B cell (primary cell): ENCODE results near the gene KMT2D. TPM values are rescaled to one million over a fixed set of nuclear protein-coding genes. Genes with fewer than 3 reads are reported as not detected.

Experiments
- ATAC-seq: fragments of 200-7000 bp; cut with Tn5 transposase; one replicate; pipeline ENCODE4 v1.10.0; 2021; ENCODE audit warnings: low read depth, mild to moderate bottlenecking, moderate number of reproducible peaks, moderate library complexity
- CTCF ChIA-PET: fragments of 350-600 bp; sonication (Branson Sonifier 250); formaldehyde crosslinking; loops from one replicate; lab custom pipeline; 2021; ENCODE audit warnings: antibody characterized with exemption, inconsistent platforms; lab: Charles Lee
- POLR2A ChIA-PET: fragments of 350-600 bp; sonication (Branson Sonifier 250); formaldehyde crosslinking; loops from one replicate; lab custom pipeline; 2021; ENCODE audit warnings: antibody characterized with exemption; lab: Charles Lee
- DNase-seq: peaks from one replicate; pipeline ENCODE4 v3.0.0; 2013
- H2AFZ ChIP-seq: 2 replicates; pipeline ENCODE4 v1.6.1; 2012; ENCODE audit warnings: mild to moderate bottlenecking, low read depth, low read length; ENCODE audit not compliant: insufficient read depth, poor library complexity, severe bottlenecking
- H3K27ac ChIP-seq, 2 donors: 1 replicate in 1 of 2; 2 replicates in 1 of 2; pipeline ENCODE4 v1.5.1; 2012 to 2013; ENCODE audit warnings: low read length in 2 of 2, mild to moderate bottlenecking in 2 of 2, moderate library complexity in 1 of 2
- H3K27me3 ChIP-seq, 4 experiments: fragments of 200-600 bp in 1 of 4; sonication (generic) in 1 of 4; replicated peaks in 1 of 4; 1 replicate in 2 of 4; 2 replicates in 2 of 4; pipeline versions ENCODE4 v1.6.1 to v1.7.0; 2013 to 2016; ENCODE audit warnings: low read length in 3 of 4, mild to moderate bottlenecking in 2 of 4, mixed read lengths in 1 of 4, moderate library complexity in 1 of 4; ENCODE audit not compliant: insufficient read depth in 4 of 4, control insufficient read depth in 3 of 4; ENCODE audit errors: control extremely low read depth in 1 of 4
- H3K36me3 ChIP-seq, 2 experiments: replicated peaks in 1 of 2; 1 replicate in 1 of 2; 2 replicates in 1 of 2; pipeline versions ENCODE4 v1.6.1 to v1.7.1; 2013; ENCODE audit warnings: low read length in 1 of 2; ENCODE audit not compliant: insufficient read depth in 2 of 2, control insufficient read depth in 1 of 2; ENCODE audit errors: control extremely low read depth in 1 of 2, extremely low read depth in 1 of 2
- H3K4me1 ChIP-seq, 2 donors: fragments of 200-600 bp in 1 of 2; sonication (generic) in 1 of 2; 1 replicate in 1 of 2; 2 replicates in 1 of 2; pipeline versions ENCODE4 v1.5.1 to v1.6.1; 2013 to 2017; ENCODE audit warnings: low read length in 2 of 2; ENCODE audit not compliant: control insufficient read depth in 2 of 2, insufficient read depth in 2 of 2
- H3K4me2 ChIP-seq: replicated peaks from 2 replicates; pipeline ENCODE3; 2012; ENCODE audit warnings: mild to moderate bottlenecking, low read depth, low read length; ENCODE audit not compliant: poor library complexity, severe bottlenecking
- H3K4me3 ChIP-seq, 5 experiments: fragments of 200-600 bp in 1 of 5; sonication (generic) in 1 of 5; 1 replicate in 3 of 5; 2 replicates in 2 of 5; pipeline versions ENCODE4 v1.5.1 to v1.7.0; 2011 to 2016; ENCODE audit warnings: low read length in 4 of 5, mild to moderate bottlenecking in 4 of 5, low read depth in 2 of 5, control low read depth in 1 of 5, moderate library complexity in 1 of 5; ENCODE audit not compliant: insufficient read depth in 1 of 5; ENCODE audit errors: control extremely low read depth in 1 of 5, extremely low read depth in 1 of 5
- H3K79me2 ChIP-seq: fragments of 200-600 bp; sonication (generic); one replicate; pipeline ENCODE4 v1.6.0; 2016; ENCODE audit warnings: low read length; ENCODE audit not compliant: control insufficient read depth, insufficient read depth
- H3K9ac ChIP-seq: fragments of 200-600 bp; sonication (generic); 2 replicates; pipeline ENCODE4 v1.6.1; 2017; ENCODE audit warnings: mild to moderate bottlenecking, low read length, moderate library complexity
- H3K9me3 ChIP-seq, 3 donors: one replicate each; pipeline versions ENCODE4 v1.6.1 to v1.7.1; 2013; ENCODE audit warnings: low read length in 2 of 3; ENCODE audit not compliant: control insufficient read depth in 2 of 3, insufficient read depth in 1 of 3; ENCODE audit errors: control extremely low read depth in 1 of 3
- H4K20me1 ChIP-seq: 2 replicates; pipeline ENCODE4 v1.6.0; 2012; ENCODE audit warnings: mild to moderate bottlenecking, low read length; ENCODE audit not compliant: insufficient read depth, control insufficient read depth, poor library complexity, severe bottlenecking
- H3K27ac Mint-ChIP-seq: one replicate; pipeline ENCODE4 v1.8.0; 2021; ENCODE audit warnings: mixed read lengths
- H3K27me3 Mint-ChIP-seq: one replicate; pipeline ENCODE4 v1.8.0; 2021; ENCODE audit warnings: mixed read lengths
- H3K4me1 Mint-ChIP-seq: one replicate; pipeline ENCODE4 v1.8.0; 2021; ENCODE audit warnings: mixed read lengths
- H3K4me3 Mint-ChIP-seq: one replicate; pipeline ENCODE4 v1.8.0; 2021; ENCODE audit warnings: mixed read lengths
- H3K9me3 Mint-ChIP-seq: one replicate; pipeline ENCODE4 v1.8.0; 2022; ENCODE audit warnings: mixed read lengths; ENCODE audit not compliant: insufficient read depth
- EZH2 ChIP-seq: IDR thresholded peaks from 2 replicates; pipeline ENCODE4 v1.6.1; 2012; ENCODE audit warnings: borderline replicate concordance, low read depth, mild to moderate bottlenecking, moderate library complexity, low read length; ENCODE audit not compliant: insufficient read depth, poor library complexity, severe bottlenecking
- WGBS: methylation state at CpG from one replicate; pipeline ENCODE4 v1.1.5; 2013; ENCODE audit warnings: missing lambda C conversion rate; ENCODE audit not compliant: insufficient coverage; 5-methylcytosine and 5-hydroxymethylcytosine counted together
- intact Hi-C: fragments of 100-400 bp; cut with micrococcal nuclease; formaldehyde crosslinking; loops from one replicate; pipeline ENCODE4 v1.10.0; 2022
- polyA plus RNA-seq: library from polyadenylated mRNA; depleted of rRNA; stranded (reverse); fragments of >200 nt; gene quantifications from 2 replicates; pipeline ENCODE4 v1.2.3, GENCODE V29; 2012
- total RNA-seq, 2 donors: library from RNA; stranded (reverse); fragments of 120-200 nt in 1 of 2; gene quantifications; 1 replicate in 1 of 2; 2 replicates in 1 of 2; pipeline versions ENCODE4 v1.2.3 to v1.2.4, GENCODE V29; 2013 to 2022
- TF ChIP-seq, protein P1 (sequence below): fragments of 200-600 bp; IDR thresholded peaks from one replicate; pipeline ENCODE4 v1.8.0; 2022; ENCODE audit warnings: antibody characterized with exemption, mild to moderate bottlenecking

KMT2D gene
- total and polyA plus RNA-seq, 2 donors (not counting 1 experiment from before 2014, with no cell fraction given), result 64.0 to 179 TPM

- Mint-ChIP-seq H3K4me3 (no peak overlapping the region), H3K9me3 (no peaks in the 10 kb centered on the region)
- no peak overlapping the region for H3K9ac ChIP-seq
Observed at GRCh38 chr12:49026678-49027480, 33.7 kb downstream of the KMT2D start.

GRCh38 chr12:49026101-49026500 is 34.5 kb downstream of the KMT2D start:
- no peaks in the 10 kb centered on the region for H3K27me3 Mint-ChIP-seq

More at GRCh38 chr12:49026678-49027480, 33.7 kb downstream of the KMT2D start:
- Histone ChIP-seq H4K20me1 (peaks cover 12% of the 10 kb centered on the region), H3K9me3 (no peaks in the 10 kb centered on the region), H3K4me3 (no peak overlapping the region), H3K36me3 (peaks cover 2 to 74% of the 10 kb centered on the region in 2 experiments), H3K4me1 (no peaks in the 10 kb centered on the region), H3K27me3 (no peaks in the 10 kb centered on the region), H3K4me2 (no peak overlapping the region), H3K27ac (no peak overlapping the region), H2AFZ (no peak overlapping the region), H3K79me2 (peaks cover 15% of the 10 kb centered on the region)
- Mint-ChIP-seq H3K4me1 (no peaks in the 10 kb centered on the region), H3K27me3 (no peaks in the 10 kb centered on the region), H3K27ac (no peak overlapping the region)
- TF ChIP-seq, protein P1, sequence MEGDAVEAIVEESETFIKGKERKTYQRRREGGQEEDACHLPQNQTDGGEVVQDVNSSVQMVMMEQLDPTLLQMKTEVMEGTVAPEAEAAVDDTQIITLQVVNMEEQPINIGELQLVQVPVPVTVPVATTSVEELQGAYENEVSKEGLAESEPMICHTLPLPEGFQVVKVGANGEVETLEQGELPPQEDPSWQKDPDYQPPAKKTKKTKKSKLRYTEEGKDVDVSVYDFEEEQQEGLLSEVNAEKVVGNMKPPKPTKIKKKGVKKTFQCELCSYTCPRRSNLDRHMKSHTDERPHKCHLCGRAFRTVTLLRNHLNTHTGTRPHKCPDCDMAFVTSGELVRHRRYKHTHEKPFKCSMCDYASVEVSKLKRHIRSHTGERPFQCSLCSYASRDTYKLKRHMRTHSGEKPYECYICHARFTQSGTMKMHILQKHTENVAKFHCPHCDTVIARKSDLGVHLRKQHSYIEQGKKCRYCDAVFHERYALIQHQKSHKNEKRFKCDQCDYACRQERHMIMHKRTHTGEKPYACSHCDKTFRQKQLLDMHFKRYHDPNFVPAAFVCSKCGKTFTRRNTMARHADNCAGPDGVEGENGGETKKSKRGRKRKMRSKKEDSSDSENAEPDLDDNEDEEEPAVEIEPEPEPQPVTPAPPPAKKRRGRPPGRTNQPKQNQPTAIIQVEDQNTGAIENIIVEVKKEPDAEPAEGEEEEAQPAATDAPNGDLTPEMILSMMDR, result no peak
- TF ChIP-seq EZH2, result no peak
- DNase-seq, result no peak
- POLR2A ChIA-PET, result no interaction called here
- no peak for ATAC-seq
- CTCF ChIA-PET, result interaction anchor here (1.2 kb wide), 1 partner anchor 30 kb away, joined by 3 read pairs; no protein-coding TSS in a partner anchor
- 99% methylated on average over 22 of the region's 26 CpGs for WGBS
- intact Hi-C loops, result no loop called here

More at GRCh38 chr12:49026101-49026500, 34.5 kb downstream of the KMT2D start:
- ChIA-PET CTCF (interaction anchor here (2.2 kb wide), 1 partner anchor 29 kb away, joined by 6 read pairs; no protein-coding TSS in a partner anchor), POLR2A (no interaction called here)
- H3K4me3 ChIP-seq, result no peak overlapping the region
- no peak overlapping the region for H3K27ac ChIP-seq
- peaks cover 15% of the 10 kb centered on the region for H3K79me2 ChIP-seq
- DNase-seq (no peak), ATAC-seq (no peak)
- intact Hi-C loops, result no loop called here
- TF ChIP-seq, protein P1, result no peak
- no peak for TF ChIP-seq EZH2
- H3K36me3 ChIP-seq, result peaks cover 2 to 80% of the 10 kb centered on the region in 2 experiments
- no peaks in the 10 kb centered on the region for H3K9me3 ChIP-seq
- H3K4me2 ChIP-seq, result no peak overlapping the region
- H3K4me1 ChIP-seq, result no peaks in the 10 kb centered on the region
- no peaks in the 10 kb centered on the region for H3K4me1 Mint-ChIP-seq
- no peaks in the 10 kb centered on the region for H3K9me3 Mint-ChIP-seq
- H3K9ac ChIP-seq, result no peak overlapping the region
- no peak overlapping the region for H3K4me3 Mint-ChIP-seq
- H4K20me1 ChIP-seq, result peaks cover 4% of the 10 kb centered on the region
- no peak overlapping the region for H2AFZ ChIP-seq
- WGBS, result 98% methylated on average over 21 of the region's 21 CpGs
- H3K27ac Mint-ChIP-seq, result no peak overlapping the region
- no peaks in the 10 kb centered on the region for H3K27me3 ChIP-seq
